ENCODE measurements around the gene CD300LB.

Gene CD300LB

GRCh38 chr17:74473294-74473693 lies 58.0 kb downstream of the CD300LB start:
- no peak overlapping the region for H3K27ac ChIP-seq
- no peak for TF ChIP-seq CTCF (conservative IDR thresholded peaks at IDR 0.05)

- TF ChIP-seq CTCF (conservative IDR thresholded peaks at IDR 0.05), result no peak
- H3K27ac ChIP-seq, result no peak overlapping the region
Measured at GRCh38 chr17:74472890-74473289, 58.4 kb downstream of the CD300LB start.

- no peak overlapping the region for H3K27ac ChIP-seq
- TF ChIP-seq CTCF (conservative IDR thresholded peaks at IDR 0.05), result no peak
Measured at GRCh38 chr17:74471341-74471740, 59.9 kb downstream of the CD300LB start.

All from VCaP (cell line).